SH-SY5Y (cell line): Measurements from ENCODE around the gene ZNF37A.

ENCODE experiments used
- GATA2 ChIP-seq: IDR thresholded peaks from 2 replicates; pipeline ENCODE4 v1.6.1; 2011; ENCODE audit warnings: mild to moderate bottlenecking, low read depth, low read length
- GATA3 ChIP-seq: IDR thresholded peaks from 2 replicates; pipeline ENCODE4 v1.6.1; 2011; ENCODE audit warnings: low read depth, mild to moderate bottlenecking, low read length, moderate library complexity

The ZNF37A gene

GRCh38 chr10:38143587-38143986 is 49.5 kb downstream of the ZNF37A start:
- TF ChIP-seq GATA3, result no peak
- TF ChIP-seq GATA2, result no peak

DNA sequence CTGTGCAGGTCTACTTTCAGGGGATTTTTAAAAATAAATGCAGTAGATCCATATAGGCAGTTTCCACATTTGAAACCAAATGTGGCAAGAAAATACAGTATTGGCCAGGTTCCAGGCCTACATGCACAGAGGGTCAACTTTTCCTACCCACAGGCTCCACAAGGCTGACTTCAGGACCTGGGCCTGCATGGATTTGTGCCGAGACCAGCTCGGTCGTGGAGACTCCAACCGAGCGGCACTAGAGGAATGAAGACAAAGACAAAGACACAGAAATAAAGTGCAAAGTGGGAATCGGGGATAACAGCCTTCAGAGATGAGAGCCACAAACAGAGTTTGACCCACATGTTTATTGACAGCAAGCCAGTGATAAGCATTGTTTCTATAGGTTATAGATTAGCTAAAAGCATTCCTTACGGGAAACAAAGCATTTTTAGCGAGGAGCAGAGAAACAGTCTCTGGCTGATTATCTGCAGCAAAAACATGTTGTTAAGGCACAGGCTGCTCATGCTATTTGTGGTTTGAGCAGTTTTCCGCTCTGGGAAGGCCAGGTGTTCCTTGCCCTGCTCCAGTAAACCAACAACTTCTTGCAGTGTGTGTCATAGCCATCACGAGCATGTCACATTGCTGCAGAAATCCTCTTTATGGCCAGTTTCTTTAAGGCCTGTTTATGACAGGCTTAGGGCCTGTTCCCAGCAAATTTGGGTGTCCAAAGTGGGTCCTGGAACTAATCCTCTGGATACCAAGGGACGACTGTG is 52.6 kb downstream of the ZNF37A start:
- no peak for TF ChIP-seq GATA2
- no peak for TF ChIP-seq GATA3

GRCh38 chr10:38147686-38148085 is 53.5 kb downstream of the ZNF37A start:
- TF ChIP-seq GATA3 (no peak), GATA2 (no peak)

DNA sequence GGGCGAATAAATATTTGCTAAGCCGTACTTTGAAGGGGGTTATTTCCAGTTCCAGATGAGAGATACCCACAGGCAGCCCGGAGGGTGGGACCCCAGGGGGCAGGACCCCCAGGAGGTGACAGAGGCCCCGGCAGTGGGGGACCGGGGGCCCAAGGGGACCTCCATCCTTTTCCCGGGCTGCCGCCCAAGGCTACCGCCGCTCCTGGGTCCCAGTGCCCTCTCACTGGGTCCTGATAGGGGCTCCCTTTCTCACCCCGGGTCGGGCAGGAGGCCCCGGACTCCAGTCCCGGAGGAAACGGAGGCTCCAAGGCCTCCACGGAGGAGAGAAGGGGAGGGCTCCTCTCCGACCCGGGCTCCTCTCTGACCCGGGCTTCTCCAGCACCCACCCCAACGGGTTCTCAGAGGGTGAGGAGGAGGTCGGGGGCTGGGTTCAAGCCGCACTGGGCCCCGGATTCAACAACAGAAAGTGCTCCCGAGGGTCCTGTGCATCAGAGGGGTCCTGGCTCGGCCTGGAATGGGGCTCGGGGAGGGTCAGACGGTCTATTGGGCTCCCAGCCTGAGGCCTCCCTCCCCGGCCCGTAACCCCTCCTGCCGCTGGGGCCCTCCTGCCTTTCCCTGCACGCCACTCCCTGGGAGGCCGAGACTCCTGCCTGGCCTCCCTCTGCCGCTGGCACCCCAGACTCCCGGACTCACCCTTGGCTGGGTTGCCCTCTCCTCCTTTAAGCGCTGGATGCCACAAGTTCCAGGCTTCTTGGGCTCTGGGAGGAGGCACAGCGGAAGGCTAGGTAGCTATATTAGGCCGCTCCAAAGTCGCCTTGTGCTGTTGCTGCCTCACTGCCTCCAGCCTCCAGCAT is 62.5 kb downstream of the ZNF37A start:
- TF ChIP-seq GATA2, result no peak

GRCh38 chr10:38157270-38157685 is 63.1 kb downstream of the ZNF37A start:
- TF ChIP-seq GATA3, result no peak
- TF ChIP-seq GATA2, result no peak

DNA sequence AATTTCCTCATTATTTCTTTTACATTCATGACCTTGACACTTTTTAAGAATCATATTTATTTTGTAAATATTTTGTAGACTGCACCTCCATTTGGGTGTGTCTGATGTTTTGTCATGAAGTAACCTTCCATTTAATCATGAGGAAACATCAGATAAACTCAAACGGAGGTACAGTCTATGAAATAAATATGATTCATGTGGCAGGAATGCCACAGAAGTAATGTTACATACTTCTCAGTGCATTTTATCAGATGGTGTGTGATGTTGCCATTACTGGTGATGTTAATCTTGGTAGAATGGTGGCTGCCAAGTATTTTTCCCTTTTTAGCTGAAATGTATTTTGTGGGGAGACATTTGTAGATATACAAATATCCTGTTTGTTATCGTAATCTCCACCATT is 64.9 kb downstream of the ZNF37A start:
- TF ChIP-seq GATA3 (no peak), GATA2 (no peak)

- TF ChIP-seq GATA3 (no peak), GATA2 (no peak)
Measured at GRCh38 chr10:38163617-38164016, 69.5 kb downstream of the ZNF37A start.

GRCh38 chr10:38174336-38174735 is 80.2 kb downstream of the ZNF37A start:
- TF ChIP-seq GATA2 (no peak), GATA3 (no peak)

- TF ChIP-seq GATA2 (no peak), GATA3 (no peak)
Measured at GRCh38 chr10:38184477-38184876, 90.3 kb downstream of the ZNF37A start.
